ENCODE data around the gene PRL.

GRCh38 chr6:22263748-22264147 is 33.1 kb downstream of the PRL start:
- TF ChIP-seq CTCF (IDR thresholded peaks at IDR 0.05 in 8 of 11, conservative IDR thresholded peaks at IDR 0.05 in 3 of 11): no peak
- no peak for TF ChIP-seq POLR2A (IDR thresholded peaks at IDR 0.05)
- TF ChIP-seq POLR2AphosphoS5 (IDR thresholded peaks at IDR 0.05): no peak
